Endothelial cell of umbilical vein (primary cell): Measurements from ENCODE around the gene ATF6B. TPM values are rescaled to one million over a fixed set of nuclear protein-coding genes. Genes with fewer than 3 reads are reported as not detected.

ENCODE experiments used
- BruUV-seq: library from RNA; stranded (reverse); fragments of 400-500 nt; replicated peaks from 2 replicates; lab custom pipeline; 2021; lab: Mats Ljungman, UMichigan
- CTCF ChIA-PET: fragments of 300-600, 350-600 bp; sonication (Branson Sonifier 250); formaldehyde crosslinking; loops from one replicate; lab custom pipeline; 2021; ENCODE audit warnings: antibody characterized with exemption, inconsistent platforms; lab: Charles Lee
- POLR2A ChIA-PET: fragments of 300-600, 350-600 bp; sonication (Branson Sonifier 250); formaldehyde crosslinking; loops from one replicate; lab custom pipeline; 2021; ENCODE audit warnings: antibody characterized with exemption, inconsistent platforms; lab: Charles Lee
- DNase-seq: peaks from one replicate; pipeline ENCODE4 v3.0.0-alpha.2; 2011; ENCODE audit warnings: low read depth, low spot score
- FAIRE-seq: peaks from 2 replicates; lab custom pipeline; 2011; peaks lifted over from hg19 to GRCh38; lab: Jason Lieb, UNC
- H2AFZ ChIP-seq: 2 replicates; pipeline ENCODE4 v1.6.0; 2012; ENCODE audit warnings: low read depth, low read length, control low read depth, inconsistent platforms
- H3K27ac ChIP-seq: 2 replicates; pipeline ENCODE4 v1.5.1; 2011; ENCODE audit warnings: low read depth, mild to moderate bottlenecking, control low read depth, low read length, moderate library complexity; ENCODE audit not compliant: insufficient read depth
- H3K27me3 ChIP-seq, 2 experiments: 2 replicates each; pipeline versions ENCODE4 v1.6.0 to v1.6.1; 2011; ENCODE audit warnings: low read length in 2 of 2, mixed read lengths in 1 of 2; ENCODE audit not compliant: control insufficient read depth in 2 of 2, insufficient read depth in 2 of 2
- H3K36me3 ChIP-seq, 2 experiments: 2 replicates in 1 of 2; 3 replicates in 1 of 2; pipeline ENCODE4 v1.5.1; 2011; ENCODE audit warnings: low read length in 2 of 2, mild to moderate bottlenecking in 1 of 2, moderate library complexity in 1 of 2; ENCODE audit not compliant: control insufficient read depth in 2 of 2, insufficient read depth in 2 of 2; ENCODE audit errors: extremely low read depth in 1 of 2
- H3K4me1 ChIP-seq: 3 replicates; pipeline ENCODE4 v1.5.1; 2011; ENCODE audit warnings: mild to moderate bottlenecking, low read length; ENCODE audit not compliant: control insufficient read depth, insufficient read depth; ENCODE audit errors: extremely low read depth
- H3K4me2 ChIP-seq: 2 replicates; pipeline ENCODE4 v1.6.1; 2011; ENCODE audit warnings: low read length, control low read depth, mixed read lengths; ENCODE audit not compliant: insufficient read depth
- H3K4me3 ChIP-seq, 3 experiments: fragments of 200-600 bp in 1 of 3; sonication (generic), shearing (Covaris generic) in 1 of 3; replicated peaks in 1 of 3; 2 replicates each; pipeline ENCODE4 v1.5.1; 2011 to 2016; ENCODE audit warnings: control low read depth in 3 of 3, low read length in 3 of 3, mild to moderate bottlenecking in 2 of 3, inconsistent platforms in 1 of 3, low read depth in 1 of 3, moderate library complexity in 1 of 3; ENCODE audit not compliant: insufficient read depth in 1 of 3
- H3K79me2 ChIP-seq: 2 replicates; pipeline ENCODE4 v1.6.0; 2012; ENCODE audit warnings: low read length, inconsistent platforms; ENCODE audit not compliant: control insufficient read depth, insufficient read depth
- H3K9ac ChIP-seq: replicated peaks from 2 replicates; pipeline ENCODE3; 2011; ENCODE audit warnings: low read length, control low read depth; ENCODE audit not compliant: insufficient read depth; ENCODE audit errors: extremely low read depth
- H3K9me1 ChIP-seq: replicated peaks from 3 replicates; pipeline ENCODE4 v1.6.0; 2011; ENCODE audit warnings: mild to moderate bottlenecking, low read length; ENCODE audit not compliant: control insufficient read depth, insufficient read depth; ENCODE audit errors: extremely low read depth
- H3K9me3 ChIP-seq: replicated peaks from 2 replicates; pipeline ENCODE4 v1.5.1; 2012; ENCODE audit warnings: low read length, inconsistent platforms; ENCODE audit not compliant: control insufficient read depth, insufficient read depth
- H4K20me1 ChIP-seq: replicated peaks from 2 replicates; pipeline ENCODE3; 2011; ENCODE audit warnings: mild to moderate bottlenecking, low read length; ENCODE audit not compliant: control insufficient read depth, insufficient read depth; ENCODE audit errors: extremely low read depth
- CTCF ChIP-seq, 2 donors: IDR thresholded peaks; 1 replicate in 1 of 2; 2 replicates in 1 of 2; pipeline ENCODE4 v1.5.1; 2011; ENCODE audit warnings: low read length in 2 of 2, mild to moderate bottlenecking in 2 of 2, moderate library complexity in 2 of 2, control low read depth in 1 of 2, inconsistent platforms in 1 of 2, low read depth in 1 of 2; ENCODE audit not compliant: insufficient read depth in 1 of 2; ENCODE audit errors: extremely low read depth in 1 of 2
- EZH2 ChIP-seq: IDR thresholded peaks from 2 replicates; pipeline ENCODE4 v1.6.1; 2012; ENCODE audit warnings: borderline replicate concordance, low read depth, mild to moderate bottlenecking, moderate library complexity, low read length, inconsistent platforms; ENCODE audit not compliant: severe bottlenecking
- FOS ChIP-seq: IDR thresholded peaks from 2 replicates; pipeline ENCODE4 v1.6.1; 2011; ENCODE audit warnings: mild to moderate bottlenecking, low read length, moderate library complexity, borderline replicate concordance; ENCODE audit not compliant: insufficient read depth
- JUN ChIP-seq: IDR thresholded peaks from 2 replicates; pipeline ENCODE4 v1.6.1; 2011; ENCODE audit warnings: borderline replicate concordance, low read depth; ENCODE audit not compliant: insufficient read length, insufficient read depth
- MAX ChIP-seq: IDR thresholded peaks from 2 replicates; pipeline ENCODE4 v1.6.1; 2011; ENCODE audit not compliant: insufficient read depth, insufficient read length
- POLR2AphosphoS5 ChIP-seq: IDR thresholded peaks from 2 replicates; pipeline ENCODE4 v1.6.1; 2012; ENCODE audit warnings: low read depth, mild to moderate bottlenecking, control low read depth, low read length, moderate library complexity; ENCODE audit not compliant: insufficient read depth
- dilution Hi-C: fragments of 300-500 bp; cut with MboI; formaldehyde crosslinking; loops from one replicate; pipeline ENCODE4 v1.15.0; 2019; ENCODE audit warnings: low sequenced_read_pairs; ENCODE audit not compliant: extremely low pct_ligation_motif_present
- intact Hi-C: fragments of 100-400 bp; cut with micrococcal nuclease; formaldehyde crosslinking; loops from one replicate; pipeline ENCODE4 v1.10.0; 2022
- polyA plus RNA-seq, 4 experiments: library from polyadenylated mRNA; depleted of rRNA in 3 of 4; stranded (reverse) in 3 of 4; unstranded in 1 of 4; fragments of >200 nt; gene quantifications; 2 replicates each; pipeline versions ENCODE4 v1.2.1 to v1.2.3, GENCODE V29; 2011 to 2012; ENCODE audit warnings: missing spikeins in 1 of 4
- total RNA-seq: library from RNA; stranded (reverse); gene quantifications from 2 replicates; pipeline ENCODE4 v1.2.3, GENCODE V29; 2021

ATF6B gene
- total and polyA plus RNA-seq, 2 donors (not counting 3 experiments of a cell fraction or from before 2014, with no cell fraction given): 106 to 115 TPM

- Histone ChIP-seq H3K9me1 (no peaks in the 10 kb centered on the region), H3K36me3 (no peaks in the 10 kb centered on the region), H2AFZ (no peak overlapping the region), H3K4me3 (no peak overlapping the region), H3K79me2 (no peaks in the 10 kb centered on the region), H3K4me2 (no peak overlapping the region), H3K27ac (no peak overlapping the region), H3K4me1 (no peaks in the 10 kb centered on the region), H3K9me3 (no peaks in the 10 kb centered on the region), H4K20me1 (no peaks in the 10 kb centered on the region), H3K27me3 (peaks cover 0 to 3% of the 10 kb centered on the region in 2 experiments), H3K9ac (no peak overlapping the region)
- ChIA-PET CTCF (interaction anchor here (0.9 to 1.0 kb wide), 2 partner anchors 11 to 17 kb away, joined by 3 read pairs; no protein-coding TSS in a partner anchor), POLR2A (no interaction called here)
- DNase-seq (no peak), FAIRE-seq (no peak)
- intact Hi-C loops (no loop called here), dilution Hi-C loops (no loop called here)
- BruUV-seq: no TSS peak
- no peak for TF ChIP-seq EZH2
- no peak for TF ChIP-seq MAX
Observed at GRCh38 chr6:32070814-32071543, 57.1 kb downstream of the ATF6B start.

GRCh38 chr6:32069878-32070515 is 58.0 kb downstream of the ATF6B start:
- H3K9me3 ChIP-seq: no peaks in the 10 kb centered on the region
- intact Hi-C loops (no loop called here), dilution Hi-C loops (no loop called here)
- ChIA-PET CTCF (interaction anchor here (1.0 kb wide), 1 partner anchor 18 kb away, joined by 3 read pairs; no protein-coding TSS in a partner anchor), POLR2A (no interaction called here)
- peaks cover 0 to 2% of the 10 kb centered on the region in 2 experiments for H3K27me3 ChIP-seq
- H3K9me1 ChIP-seq: no peaks in the 10 kb centered on the region
- H3K4me1 ChIP-seq: no peaks in the 10 kb centered on the region
- no peak overlapping the region for H3K27ac ChIP-seq
- TF ChIP-seq MAX (no peak), POLR2AphosphoS5 (no peak), FOS (no peak), JUN (no peak), CTCF (IDR thresholded peaks at IDR 0.05; ENCODE audit: extremely low read depth in 1 of 2, insufficient read depth in 1 of 2, low read depth in 1 of 2, low read length in 2 of 2) (no peak)
- H3K36me3 ChIP-seq: no peaks in the 10 kb centered on the region
- no peak overlapping the region for H3K9ac ChIP-seq
- BruUV-seq: no TSS peak
- no peak overlapping the region for H2AFZ ChIP-seq
- no peak overlapping the region for H3K4me2 ChIP-seq
- H3K79me2 ChIP-seq: no peaks in the 10 kb centered on the region
- no peak for FAIRE-seq
- no peak for DNase-seq
- no peak overlapping the region for H3K4me3 ChIP-seq
- H4K20me1 ChIP-seq: no peaks in the 10 kb centered on the region
